Kidney glomerular epithelial cell (primary cell): Measurements from ENCODE around the gene TMEM69.
"Not testable (repeated sequence)": the region's sequence is repeated elsewhere in the genome, so short reads cannot be mapped to it uniquely, and the experiment has no call there.

Experiments
- DNase-seq: peaks from one replicate; lab custom pipeline; 2025; lab: John Stamatoyannopoulos, UW

Gene TMEM69

DNA sequence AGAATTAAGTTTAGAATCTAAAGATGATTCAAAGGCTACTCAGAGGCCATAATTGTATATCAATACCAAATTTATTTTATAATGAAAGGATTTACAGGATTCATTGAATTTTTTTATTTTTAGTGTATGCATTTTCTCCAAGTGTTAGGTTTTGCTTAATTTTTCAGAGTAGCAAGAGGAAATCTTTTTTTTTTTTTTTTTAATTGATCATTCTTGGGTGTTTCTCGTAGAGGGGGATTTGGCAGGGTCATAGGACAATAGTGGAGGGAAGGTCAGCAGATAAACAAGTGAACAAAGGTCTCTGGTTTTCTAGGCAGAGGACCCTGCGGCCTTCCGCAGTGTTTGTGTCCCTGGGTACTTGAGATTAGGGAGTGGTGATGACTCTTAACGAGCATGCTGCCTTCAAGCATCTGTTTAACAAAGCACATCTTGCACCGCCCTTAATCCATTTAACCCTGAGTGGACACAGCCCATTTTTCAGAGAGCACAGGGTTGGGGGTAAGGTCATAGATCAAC lies 51.7 kb downstream of the TMEM69 start:
- not testable (repeated sequence) for DNase-seq
